Hippocampal formation (tissue), 2 donors: ENCODE measurements around the gene COL20A1.

Source experiments
- DNase-seq, 2 donors: peaks; one replicate each; lab custom pipeline; 2025; lab: John Stamatoyannopoulos, UW

The COL20A1 gene

DNA sequence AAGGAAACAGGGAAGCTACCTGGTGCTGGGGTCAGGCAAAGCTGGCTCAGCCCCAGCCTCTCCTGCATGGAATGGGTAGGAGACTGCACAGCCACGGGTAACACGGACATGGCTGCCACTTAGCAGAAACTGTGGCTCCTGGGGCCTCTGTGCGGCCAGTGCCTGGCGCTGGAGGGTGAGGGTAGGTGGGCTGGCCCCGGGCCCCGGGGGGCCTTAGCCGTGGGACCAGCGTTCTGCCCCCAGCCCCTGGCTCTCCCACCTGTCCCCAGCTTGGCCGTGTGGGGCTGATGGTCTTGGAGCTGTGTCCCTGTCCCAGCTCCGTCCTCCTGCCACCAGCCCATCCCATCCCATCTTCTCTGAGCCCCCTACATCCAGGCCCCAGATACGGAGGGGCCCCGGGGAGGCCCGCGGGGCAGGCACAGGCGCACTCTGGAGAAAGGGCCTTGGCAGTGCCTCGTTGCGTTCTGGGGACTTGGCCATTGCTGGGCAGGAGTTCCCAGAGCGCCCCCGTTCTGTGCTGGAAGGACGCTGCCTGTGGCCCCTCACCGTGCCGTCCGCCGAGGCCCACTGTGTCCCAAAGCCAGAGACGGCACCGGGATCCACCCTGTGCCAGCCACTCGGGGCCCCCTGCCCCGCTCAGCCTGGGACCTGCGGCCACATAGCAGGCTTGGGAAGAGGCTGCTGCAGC is 56.0 kb downstream of the COL20A1 start:
- DNase-seq: no peak

DNA sequence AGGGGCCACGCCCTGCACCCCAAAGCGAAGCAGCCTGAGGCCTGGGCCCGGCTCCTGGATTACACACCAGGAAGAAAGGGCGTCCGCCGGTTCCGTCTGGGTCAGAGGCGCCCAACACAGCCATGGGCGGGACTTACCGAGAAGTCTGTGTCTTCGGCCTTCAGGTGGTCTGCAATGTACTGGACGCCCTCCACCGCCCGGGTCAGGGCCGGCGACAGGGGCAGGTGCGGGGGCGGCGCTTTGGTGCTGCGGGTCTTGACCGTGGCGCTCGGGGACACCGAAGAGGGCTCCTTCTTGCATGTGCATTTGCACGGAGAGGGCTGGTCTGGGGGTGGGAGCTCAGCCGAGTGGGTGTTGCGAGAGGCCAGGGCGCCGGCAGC is 56.5 kb downstream of the COL20A1 start:
- DNase-seq: no peak

DNA sequence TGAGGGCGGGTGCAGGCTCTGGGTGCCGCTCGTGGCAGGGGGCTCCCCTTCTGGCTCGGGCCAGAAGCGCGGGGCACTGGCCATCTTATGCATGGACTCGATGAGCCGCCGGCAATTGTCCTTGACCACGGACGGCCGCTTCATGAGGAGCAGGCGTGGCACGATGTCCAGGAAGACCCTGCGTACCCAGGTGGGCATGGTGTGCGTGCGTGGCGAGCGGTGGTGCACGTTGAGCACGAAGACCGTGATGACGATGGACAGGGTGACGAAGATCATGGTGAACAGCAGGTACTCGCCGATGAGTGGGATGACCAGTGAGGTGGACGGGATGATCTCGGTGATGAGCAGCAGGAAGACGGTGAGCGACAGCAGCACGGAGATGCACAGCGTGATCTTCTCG is 57.2 kb downstream of the COL20A1 start:
- DNase-seq: no peak

DNA sequence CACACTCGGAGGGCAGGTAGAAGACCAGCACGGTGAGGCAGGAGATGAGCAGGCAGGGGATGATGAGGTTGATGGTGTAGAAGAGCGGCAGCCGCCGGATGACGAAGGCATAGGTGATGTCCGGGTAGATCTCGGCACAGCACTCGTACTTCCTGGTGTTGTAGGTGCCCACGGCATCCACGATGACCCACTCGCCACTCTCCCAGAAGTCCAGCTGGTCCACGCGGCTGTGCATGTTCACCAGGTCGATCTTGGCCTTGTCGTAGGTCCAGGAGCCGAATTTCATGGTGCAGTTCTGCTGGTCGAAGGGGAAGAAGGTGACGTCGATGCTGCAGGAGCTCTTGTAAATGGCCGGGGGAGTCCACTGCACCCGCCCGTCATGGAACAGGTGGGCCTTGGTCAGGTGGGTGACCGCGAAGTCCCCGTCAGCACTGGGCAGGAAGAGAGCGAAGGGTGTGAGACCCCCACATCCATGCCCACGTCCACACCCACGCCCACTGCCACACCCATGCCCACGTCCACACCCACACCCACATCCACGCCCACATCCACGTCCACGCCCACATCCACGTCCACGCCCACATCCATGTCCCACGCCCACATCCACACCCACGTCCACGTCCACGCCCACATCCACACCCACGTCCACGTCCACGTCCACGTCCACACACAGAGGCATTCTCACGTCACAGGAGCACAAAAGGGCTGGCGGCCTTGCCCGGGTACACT is 57.8 kb downstream of the COL20A1 start:
- DNase-seq: no peak

DNA sequence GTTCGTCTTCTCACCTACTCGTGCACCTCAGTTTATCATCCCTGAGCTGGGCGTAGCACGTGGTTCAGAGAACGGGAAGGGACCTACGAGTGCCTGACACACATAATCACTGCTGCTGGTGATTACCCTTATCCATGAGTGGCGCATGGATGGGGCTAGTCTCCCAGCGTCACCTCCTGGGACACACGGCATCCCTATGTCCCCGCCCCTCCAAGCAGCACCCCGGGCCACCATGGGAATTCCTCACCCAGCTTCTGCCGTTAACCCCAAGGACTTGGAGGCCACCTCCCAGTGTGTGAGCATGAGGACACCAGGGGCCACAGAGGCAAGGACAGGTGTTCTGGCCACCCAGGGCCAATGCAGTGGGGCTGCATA is 58.3 kb downstream of the COL20A1 start:
- no peak for DNase-seq

DNA sequence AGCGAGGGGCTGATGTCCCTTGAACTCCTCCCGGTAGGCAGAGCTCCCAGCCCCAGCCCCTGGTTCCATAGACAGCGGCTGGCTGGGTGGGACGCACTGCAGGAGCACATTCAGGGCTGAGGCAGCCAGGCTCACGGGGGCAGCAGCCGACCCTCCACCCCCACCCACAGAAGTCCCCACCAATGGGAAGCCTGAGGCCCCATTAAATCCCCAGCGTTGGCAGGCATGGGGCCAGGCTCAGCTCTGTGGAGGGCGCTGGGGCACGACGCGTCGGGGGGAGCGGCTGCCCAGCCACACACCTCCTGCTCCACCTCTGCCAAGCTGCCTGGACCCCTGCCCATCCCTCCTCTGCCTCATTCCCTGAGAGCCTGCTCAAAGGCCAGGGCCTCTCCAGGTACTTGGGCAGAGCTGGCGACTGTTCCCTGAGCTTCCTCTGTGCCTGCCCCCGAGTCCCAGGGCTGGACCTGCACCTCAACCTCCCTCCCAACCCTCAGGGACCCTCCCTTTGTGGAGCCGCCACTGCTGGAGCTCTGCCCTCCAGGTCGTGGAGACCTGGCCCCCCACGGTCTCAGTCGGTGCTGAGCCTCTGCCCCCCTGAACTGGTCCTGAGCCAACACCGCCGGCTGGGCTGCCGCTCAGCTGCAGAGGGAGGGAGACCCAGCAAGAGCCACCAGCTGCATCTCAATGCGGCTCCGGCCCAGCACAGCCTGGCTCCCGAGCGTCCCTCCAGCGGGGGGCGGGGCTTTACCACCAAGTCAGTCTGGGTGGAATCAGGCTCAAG is 59.0 kb downstream of the COL20A1 start:
- peak in 1 of 2 donors; percentile 44 for DNase-seq

DNA sequence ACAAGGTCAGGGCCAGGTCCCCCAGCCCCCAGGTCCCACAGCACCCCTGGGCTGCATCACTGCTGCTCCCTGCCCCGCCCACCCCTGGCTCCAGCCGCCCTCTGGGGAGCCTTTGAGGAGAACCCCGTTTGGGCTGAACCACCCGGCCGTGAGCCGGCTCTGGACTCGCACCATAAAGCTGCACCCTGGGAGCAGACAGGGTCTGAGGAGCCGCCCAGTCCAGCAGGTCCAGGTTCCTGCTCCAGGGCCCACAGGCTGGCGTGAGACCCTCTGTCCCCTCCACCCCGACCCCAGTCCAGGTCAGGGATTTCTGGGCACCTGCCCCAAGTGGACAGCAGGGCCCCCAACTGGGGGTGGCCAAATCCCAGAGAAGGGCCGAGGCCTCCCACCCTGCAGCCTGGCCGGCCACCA is 59.8 kb downstream of the COL20A1 start:
- DNase-seq: no peak

DNA sequence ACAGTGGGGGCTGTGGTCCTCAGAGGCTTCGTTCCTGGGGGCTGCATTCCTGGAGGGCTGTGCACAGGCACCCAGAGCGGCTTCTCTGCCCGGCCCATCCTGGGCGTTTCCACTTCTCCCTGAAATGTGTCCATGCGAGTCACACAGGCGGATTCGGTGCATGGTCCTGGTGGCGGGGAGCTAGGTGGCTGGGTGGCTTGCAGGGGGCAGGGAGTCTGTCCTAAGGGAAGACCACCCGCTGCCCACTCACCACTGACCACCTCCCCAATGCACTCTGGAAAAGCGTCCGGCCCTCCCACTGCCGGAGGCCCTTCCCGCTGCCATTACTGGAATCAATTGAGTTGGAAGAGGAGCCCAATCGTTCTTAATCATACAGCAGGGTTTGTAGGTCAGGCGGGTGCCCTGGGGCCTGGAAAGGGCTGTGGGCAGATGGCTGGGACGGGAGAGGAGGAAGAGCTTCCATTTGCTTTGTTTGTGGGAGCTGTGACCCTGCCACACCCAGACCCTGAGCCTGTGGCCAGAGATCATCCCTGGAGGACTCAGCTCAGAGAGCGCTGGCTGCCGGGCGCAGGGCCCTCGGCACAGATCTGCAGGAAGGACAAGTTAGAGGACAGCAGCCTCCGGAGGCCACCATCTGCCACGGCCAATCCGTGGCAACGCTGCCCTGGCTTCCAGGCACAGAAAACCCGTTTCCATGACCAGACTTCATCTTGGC is 61.8 kb downstream of the COL20A1 start:
- no peak for DNase-seq

DNA sequence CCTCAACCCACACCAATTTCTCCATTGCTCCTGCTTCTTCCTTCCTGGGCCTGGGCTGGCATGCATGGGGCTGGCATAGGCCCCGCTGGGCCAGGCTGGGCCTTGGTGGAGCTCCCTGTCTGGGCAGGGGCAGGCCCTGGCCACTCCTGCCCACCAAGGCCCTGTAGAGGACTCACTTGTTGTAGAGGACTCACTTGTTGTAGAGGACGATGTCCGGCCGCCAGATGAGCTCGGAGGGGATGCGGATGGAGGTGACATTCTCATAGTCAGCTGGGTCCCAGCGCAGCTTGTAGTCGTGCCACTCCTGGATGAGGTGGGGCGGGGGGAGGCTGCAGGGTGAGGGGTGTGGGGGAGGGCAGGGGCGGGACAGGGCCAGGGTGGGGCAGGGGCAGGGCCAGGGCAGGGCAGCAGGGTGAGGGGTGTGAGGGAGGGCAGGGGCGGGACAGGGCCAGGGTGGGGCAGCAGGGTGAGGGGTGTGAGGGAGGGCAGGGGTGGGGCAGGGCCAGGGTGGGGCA is 62.9 kb downstream of the COL20A1 start:
- DNase-seq: no peak

DNA sequence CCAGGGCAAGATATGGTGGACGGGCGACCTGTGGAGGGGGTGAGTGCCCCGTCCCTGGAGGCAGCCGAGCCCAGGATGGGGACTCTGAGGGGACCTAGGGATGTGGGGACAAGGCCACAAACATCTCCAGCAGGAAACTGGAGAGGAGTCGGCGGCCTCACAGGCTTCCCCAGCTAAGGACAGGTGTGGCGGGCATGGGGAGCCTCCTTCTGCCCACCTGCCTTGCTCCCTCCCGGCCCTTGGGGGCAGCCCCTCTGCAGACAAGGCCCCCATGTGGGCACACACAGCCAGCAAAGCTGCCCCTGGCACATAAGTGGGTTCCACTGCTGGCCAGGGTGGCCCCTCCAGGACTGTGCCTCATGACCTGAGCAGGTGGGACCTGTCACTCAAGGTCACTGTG is 63.5 kb downstream of the COL20A1 start:
- no peak for DNase-seq

DNA sequence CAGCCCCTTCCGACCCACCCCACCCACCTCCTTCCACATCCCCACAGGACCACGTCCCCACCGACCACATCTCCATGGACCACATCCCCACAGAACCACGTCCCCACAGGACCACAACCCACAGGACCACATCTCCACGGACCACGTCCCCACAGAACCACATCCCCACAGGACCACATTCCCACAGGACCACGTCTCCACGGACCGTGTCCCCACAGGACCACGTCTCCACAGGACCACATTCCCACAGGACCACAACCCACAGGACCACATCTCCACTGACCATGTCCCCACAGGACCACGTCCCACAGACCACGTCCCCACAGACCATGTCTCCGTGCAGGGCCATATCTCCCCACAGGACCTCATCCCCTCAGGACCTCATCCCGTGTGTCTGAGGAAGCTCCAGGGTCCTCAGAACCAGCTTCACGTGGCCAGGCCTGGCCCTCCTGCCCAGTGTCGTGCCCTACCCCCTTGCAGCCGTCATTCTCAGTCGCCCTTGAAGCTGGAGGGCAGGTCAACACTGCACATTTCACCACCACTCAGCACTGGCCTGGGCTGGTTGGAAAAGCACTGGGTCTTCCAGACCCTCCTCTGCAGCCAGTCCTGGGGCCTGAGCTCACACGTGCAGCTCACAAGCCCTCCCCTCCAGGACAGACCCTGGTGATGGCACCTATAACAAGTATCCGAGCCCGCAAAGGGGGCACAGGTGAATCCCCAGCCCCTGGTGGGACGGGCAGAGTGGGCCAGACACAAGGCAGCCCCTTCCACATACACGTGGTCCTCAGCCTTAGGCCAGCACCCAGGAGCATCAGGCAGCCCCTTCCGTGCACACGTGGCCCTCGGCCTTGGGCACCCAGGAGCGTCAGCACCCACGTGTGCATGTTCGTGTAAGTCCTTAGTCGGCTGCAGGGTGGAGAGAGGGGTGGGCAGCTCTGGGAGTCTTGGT is 64.2 kb downstream of the COL20A1 start:
- no peak for DNase-seq

DNA sequence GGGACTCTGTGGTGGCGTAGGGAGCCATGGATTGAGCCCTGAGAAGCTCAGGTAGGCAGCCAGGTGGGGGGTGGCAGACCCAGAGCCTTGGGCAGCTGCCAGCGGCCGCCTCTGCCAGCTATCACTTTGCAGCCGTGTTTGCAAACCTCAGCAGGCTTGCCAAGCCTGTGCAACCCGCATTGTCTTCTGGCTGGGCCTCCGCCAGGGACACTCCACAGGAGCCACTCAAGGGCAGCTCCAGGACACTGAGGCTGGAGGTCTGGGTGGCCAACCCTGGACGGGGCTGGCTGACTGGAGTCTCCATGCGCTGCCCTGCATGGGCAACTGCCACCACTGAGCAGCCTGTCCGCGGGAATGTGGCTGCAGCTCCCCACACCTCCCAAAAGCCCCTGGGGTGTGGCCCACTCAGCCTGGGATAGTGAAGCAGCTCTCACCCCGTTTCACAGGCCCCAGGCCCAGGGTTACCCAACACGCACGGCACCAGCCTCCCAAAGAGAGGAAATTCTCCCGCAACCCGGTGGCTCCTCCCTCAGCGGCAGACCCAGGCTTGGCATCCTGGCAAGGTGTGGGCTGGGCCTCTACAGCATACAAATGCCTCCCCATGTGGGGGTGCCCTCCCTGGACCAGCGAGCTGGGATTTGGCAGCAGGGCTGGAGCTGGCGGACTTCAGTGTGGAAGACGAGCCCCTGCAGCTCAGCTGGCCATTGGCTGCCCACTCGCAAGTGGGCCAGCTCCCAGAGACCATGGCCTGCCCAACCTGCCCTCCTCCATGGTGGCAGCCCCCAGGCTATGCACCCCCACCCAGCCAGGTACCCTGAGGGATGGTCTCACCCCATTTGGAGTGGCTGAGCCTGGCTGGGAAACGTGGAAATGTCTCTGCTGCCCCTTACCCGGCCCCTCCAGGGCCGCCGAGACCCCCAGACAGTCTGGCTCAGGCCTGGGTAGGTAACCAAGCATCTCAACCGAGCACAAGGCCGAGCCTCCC is 65.2 kb downstream of the COL20A1 start:
- no peak for DNase-seq

DNA sequence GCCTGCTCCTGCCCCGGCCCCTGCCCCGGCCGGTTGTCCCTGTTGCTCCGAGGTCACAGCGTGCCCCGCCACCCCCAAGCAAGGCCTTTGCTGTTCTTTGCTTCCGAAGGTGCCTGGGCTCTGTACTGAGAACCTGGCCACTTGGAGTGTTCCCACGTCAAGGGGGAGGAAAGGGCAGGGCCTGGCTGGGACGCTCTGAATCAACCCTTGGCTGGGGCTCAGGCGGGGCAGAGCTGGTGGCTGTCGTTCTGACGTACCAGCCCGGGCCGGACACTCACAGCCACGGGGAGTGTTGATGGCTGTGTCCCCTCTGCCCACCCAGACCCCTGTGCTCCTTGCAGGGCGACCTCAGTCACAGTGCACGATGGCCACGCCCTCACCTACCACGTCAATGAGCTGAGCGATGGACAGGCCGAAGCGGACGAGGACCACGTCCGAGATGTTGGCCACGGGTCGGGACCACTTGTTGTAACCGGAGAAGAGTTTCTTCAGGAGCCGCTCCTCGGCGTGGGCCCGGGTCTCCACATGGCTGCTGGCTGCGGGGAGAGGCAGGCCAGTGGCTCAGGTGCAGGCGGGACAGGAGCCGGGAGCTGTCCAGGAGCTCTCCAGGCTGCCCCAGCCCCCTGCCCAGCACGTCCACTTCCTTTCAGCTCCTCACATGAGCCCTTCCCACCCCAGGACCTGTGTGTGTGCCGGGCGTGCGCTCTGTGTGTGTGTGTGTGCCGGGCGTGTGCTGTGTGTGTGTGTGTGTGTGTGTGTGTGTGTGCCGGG is 66.4 kb downstream of the COL20A1 start:
- DNase-seq: no peak

DNA sequence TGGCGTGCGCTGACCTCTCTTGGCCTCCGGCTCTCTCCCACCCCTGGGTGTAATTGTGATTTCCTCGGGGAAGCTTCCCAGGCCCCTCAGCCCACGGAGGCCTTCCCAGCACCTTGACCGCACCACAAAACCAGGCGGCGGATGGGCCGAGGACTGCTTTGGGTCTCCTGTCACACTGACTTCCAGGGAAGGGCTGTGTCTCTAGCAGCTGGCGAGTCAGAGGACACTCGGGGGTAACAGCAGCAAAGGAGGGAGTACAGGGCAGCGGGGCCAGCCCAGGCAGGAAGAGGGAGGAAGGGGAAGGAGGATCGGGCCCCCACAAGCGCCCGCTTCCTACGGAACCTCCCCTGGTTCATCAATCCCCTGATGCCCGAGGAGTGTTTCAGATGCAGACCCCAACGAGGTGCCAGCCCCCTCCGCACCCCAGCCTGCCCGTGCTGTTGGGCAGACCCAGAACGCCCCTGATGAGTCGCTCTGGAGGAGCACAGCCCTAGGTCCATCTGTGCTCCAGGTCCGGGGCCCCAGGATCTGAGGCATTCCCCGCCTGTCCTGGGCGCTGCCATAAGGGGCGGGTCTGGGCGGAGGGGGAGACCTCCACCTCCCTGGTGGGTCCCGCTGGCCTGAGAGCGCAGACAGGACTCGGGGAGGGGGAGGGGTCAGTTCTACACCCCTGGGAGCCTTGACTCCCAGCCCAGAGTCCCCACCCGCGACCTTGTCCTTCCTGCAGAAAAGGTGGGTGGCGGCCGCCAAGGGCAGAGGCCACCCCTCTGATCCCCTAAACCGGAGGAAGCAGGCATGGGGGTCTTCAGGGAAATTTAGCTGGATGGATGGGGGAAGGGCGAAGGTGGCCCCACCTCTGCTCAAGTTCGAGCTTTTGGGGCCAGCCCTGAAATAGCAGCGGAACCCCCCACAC is 67.2 kb downstream of the COL20A1 start:
- no peak for DNase-seq

DNA sequence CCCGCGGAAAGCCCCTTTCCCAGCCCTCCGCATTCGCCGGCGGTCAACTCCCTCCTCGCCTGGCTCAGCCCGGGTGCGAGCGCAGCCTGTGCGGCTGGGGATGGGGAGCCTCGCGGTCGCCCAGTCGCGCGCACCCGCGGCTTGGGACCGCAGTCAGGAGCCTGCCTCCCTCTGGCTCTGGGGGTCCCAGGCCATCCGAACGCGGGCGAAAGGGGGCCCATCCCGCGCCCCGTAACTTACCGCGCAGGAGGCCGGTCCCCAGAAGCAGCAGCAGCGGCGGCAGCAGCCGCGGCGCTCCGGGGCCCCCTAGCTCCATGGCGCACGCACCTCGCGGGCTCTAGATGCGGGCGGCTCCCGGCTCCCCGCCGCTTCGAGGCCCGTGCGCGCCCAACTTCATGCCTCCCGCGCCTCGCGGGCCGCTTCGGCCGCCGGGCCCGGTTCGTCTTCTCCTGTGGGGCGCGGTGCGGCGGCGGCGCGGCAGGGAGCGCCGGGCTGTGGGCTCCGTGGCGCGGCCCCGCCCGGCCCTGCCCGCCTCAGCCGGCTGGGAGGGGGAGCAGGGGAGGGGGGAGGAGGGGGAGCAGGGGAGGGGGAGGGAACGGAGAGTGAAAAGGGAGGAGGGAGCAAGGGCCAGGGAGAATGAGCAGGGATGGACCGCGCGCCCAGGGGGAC is 68.0 kb downstream of the COL20A1 start, which contains the start of gene CHRNA4:
Gene CHRNA4 (minus strand): TSS at position 500 of the 669 bp plus-strand sequence. CDS start 184 bp downstream, at position 316.
- DNase-seq: no peak

DNA sequence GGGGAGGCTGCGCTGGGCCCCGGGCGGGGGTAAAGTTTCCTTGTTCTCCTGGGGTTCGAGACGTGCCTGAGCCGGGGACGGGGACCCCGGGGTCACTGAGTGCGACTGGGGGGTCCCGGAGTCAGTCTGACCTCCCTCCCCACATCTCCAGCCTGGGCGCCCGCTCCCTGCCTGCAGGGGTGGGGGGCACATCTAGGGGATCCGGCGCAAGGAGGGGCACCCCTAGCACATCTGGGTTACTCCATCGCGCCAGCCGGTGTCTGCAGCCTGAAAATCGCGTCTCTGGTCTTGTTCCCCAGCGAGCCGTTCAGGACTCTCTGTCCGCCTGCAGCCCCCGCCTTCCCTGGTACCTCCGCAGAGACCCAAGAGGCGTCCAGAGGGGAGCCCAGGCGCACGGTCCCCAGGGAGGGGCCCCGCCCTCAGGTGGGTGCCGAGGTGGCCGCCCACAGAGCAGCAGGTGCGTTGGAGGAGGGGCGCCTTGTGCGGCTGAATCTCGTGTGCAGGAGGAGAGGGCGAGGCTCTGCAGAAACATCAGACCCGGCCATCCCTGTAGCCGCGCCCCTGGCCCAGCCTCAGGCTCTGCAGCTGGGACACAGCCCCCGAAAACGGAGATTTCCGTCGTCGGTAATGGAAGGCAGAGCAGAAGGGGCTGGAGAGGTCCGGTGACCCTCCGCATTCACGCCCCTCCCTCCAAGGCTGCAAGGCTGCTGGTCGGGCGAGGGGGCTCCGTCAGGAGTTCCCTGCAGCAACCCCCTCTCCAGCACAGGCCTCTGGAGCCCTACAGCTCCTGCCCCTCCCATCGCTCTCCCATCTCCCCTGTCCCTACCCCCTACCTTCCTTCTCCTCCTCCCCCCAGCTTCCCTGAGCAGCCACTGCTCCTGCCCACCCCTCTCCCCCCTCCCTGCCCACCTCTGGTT is 68.8 kb downstream of the COL20A1 start:
- DNase-seq: no peak
